Mucosa of descending colon (tissue), 3 donors: ENCODE measurements around the gene DPP4. TPM values are rescaled to one million over a fixed set of nuclear protein-coding genes. Genes with fewer than 3 reads are reported as not detected.

Experiments used
- ATAC-seq: fragments of 200-7000 bp; cut with Tn5 transposase; one replicate; pipeline ENCODE4 v1.9.1; 2020; ENCODE audit warnings: mild to moderate bottlenecking, moderate library complexity
- DNase-seq, 3 donors: peaks; one replicate each; pipeline ENCODE4 v3.0.0-alpha.2; 2020
- H3K36me3 ChIP-seq: fragments of 200-600 bp; one replicate; pipeline ENCODE4 v1.8.0; 2021; ENCODE audit warnings: low read depth, mild to moderate bottlenecking
- H3K4me1 ChIP-seq: fragments of 200-600 bp; one replicate; pipeline ENCODE4 v1.8.0; 2021; ENCODE audit warnings: low read depth, mild to moderate bottlenecking
- H3K4me3 ChIP-seq: fragments of 200-600 bp; one replicate; pipeline ENCODE4 v1.8.0; 2021; ENCODE audit warnings: mild to moderate bottlenecking
- H3K9me3 ChIP-seq: fragments of 200-600 bp; one replicate; pipeline ENCODE4 v1.8.0; 2021; ENCODE audit warnings: mild to moderate bottlenecking
- intact Hi-C, 2 donors: fragments of 100-400 bp; cut with DNase I in 1 of 2; cut with micrococcal nuclease in 1 of 2; formaldehyde crosslinking; loops; one replicate each; pipeline versions ENCODE4 v1.11.0 to v1.11.1; 2022; cut with DNase I, micrococcal nuclease
- total RNA-seq, 3 donors: library from RNA; stranded (reverse); fragmentation: NEBNext Ultra II Directional in 2 of 3; extraction: Animal tissue kit (Norgen Biotek cat#: 25700) in 2 of 3; gene quantifications; one replicate each; pipeline versions ENCODE4 v1.2.1 to v1.2.4, GENCODE V29; 2021 to 2023
- TF ChIP-seq, protein P1 (sequence below): fragments of 200-600 bp; IDR thresholded peaks from one replicate; pipeline ENCODE4 v1.8.0; 2022; ENCODE audit warnings: antibody characterized with exemption, mild to moderate bottlenecking
- donor health status: DM: no; HTN: no; CAD: no; lungs with moderate emphysema.
- donor health status: DM: no; HTN: no; CAD: no.
- donor health status: DM: no; HTN: yes; CAD: no.

Gene DPP4
- total RNA-seq, 3 donors from 2014 or later = 11.4 to 18.3 (median 12.0) TPM

DNA sequence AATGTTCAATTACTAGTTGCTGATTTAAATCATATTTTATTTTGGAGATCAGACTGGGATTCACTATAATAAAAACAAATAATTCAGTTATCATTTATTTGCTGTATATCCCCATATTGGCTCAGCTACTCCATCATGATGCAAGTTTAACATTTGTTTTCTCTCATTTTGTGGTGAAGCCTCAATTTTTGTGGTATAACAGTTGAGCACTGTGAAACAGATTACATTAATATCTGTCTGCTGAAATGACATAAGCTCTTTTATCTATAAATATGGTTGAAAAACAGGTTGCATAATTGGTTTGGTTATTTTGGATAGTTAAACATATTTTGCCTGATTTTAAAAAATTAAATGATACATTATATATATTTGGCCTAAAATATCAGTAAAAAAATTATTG, 67.7 kb downstream of the DPP4 start:
- intact Hi-C loops = loop anchor here (5.0 kb wide), 1 partner anchor 116 kb away; no protein-coding TSS in a partner anchor
- no peaks in the 10 kb centered on the region for H3K36me3 ChIP-seq
- H3K4me3 ChIP-seq = no peak overlapping the region
- H3K4me1 ChIP-seq = no peaks in the 10 kb centered on the region
- ATAC-seq (no peak), DNase-seq (no peak)
- H3K9me3 ChIP-seq = no peaks in the 10 kb centered on the region
- TF ChIP-seq, protein P1, sequence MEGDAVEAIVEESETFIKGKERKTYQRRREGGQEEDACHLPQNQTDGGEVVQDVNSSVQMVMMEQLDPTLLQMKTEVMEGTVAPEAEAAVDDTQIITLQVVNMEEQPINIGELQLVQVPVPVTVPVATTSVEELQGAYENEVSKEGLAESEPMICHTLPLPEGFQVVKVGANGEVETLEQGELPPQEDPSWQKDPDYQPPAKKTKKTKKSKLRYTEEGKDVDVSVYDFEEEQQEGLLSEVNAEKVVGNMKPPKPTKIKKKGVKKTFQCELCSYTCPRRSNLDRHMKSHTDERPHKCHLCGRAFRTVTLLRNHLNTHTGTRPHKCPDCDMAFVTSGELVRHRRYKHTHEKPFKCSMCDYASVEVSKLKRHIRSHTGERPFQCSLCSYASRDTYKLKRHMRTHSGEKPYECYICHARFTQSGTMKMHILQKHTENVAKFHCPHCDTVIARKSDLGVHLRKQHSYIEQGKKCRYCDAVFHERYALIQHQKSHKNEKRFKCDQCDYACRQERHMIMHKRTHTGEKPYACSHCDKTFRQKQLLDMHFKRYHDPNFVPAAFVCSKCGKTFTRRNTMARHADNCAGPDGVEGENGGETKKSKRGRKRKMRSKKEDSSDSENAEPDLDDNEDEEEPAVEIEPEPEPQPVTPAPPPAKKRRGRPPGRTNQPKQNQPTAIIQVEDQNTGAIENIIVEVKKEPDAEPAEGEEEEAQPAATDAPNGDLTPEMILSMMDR = no peak

DNA sequence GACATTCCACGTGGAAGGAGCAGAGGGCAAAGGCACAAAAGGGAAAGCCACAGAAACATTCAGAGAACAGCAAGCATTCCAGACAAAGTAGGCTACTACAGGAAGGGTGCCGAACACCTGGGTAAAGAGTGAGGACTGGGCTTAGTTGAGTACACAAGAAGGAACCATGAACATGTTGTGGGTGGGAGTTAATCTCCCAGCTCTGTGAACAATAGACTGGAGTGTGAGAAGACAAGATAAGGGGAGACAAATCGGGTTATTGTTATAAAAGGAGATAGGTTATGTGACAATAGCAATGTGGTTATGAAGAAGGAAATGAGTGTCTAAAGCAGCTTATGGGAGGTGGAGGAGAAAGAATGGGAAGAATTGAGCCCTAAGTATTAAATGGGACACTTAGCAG, 70.0 kb downstream of the DPP4 start:
- Histone ChIP-seq H3K4me1 (no peaks in the 10 kb centered on the region), H3K36me3 (no peaks in the 10 kb centered on the region), H3K4me3 (no peak overlapping the region), H3K9me3 (no peaks in the 10 kb centered on the region)
- DNase-seq (no peak), ATAC-seq (no peak)
- intact Hi-C loops = no loop called here
- TF ChIP-seq, protein P1 = no peak

DNA sequence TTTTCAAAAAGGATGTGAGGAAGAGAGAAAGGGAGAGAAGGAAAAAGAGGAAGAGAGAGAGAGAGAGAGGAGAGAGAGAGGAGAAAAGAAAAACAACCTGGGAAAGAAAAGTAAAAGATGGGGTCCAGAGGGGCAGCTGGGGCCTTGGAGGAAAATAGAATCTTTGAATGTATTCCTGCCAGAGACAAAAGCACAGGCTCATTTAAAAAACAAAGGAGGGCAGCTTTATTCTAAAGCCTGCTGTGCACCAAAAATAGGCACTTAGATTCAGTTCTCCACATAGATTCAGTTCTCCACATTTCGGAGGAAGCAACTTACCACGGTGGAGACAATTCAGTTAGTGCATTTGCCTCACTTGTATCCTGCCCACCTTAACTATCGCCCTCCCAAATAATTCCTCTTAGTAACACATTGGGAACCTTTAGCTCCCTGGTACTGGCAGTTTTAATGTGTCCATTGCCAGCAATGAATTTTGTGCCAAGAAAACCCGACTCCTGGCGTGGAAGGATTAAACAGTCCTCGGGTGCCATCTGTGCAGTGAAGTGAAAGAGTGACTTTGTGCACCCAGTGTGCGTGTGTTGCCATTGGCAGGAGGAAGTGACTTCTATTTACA, 71.3 kb downstream of the DPP4 start:
- H3K9me3 ChIP-seq = no peaks in the 10 kb centered on the region
- no peaks in the 10 kb centered on the region for H3K36me3 ChIP-seq
- no peak overlapping the region for H3K4me3 ChIP-seq
- intact Hi-C loops = no loop called here
- ATAC-seq (no peak), DNase-seq (no peak)
- no peaks in the 10 kb centered on the region for H3K4me1 ChIP-seq
- TF ChIP-seq, protein P1 = no peak

DNA sequence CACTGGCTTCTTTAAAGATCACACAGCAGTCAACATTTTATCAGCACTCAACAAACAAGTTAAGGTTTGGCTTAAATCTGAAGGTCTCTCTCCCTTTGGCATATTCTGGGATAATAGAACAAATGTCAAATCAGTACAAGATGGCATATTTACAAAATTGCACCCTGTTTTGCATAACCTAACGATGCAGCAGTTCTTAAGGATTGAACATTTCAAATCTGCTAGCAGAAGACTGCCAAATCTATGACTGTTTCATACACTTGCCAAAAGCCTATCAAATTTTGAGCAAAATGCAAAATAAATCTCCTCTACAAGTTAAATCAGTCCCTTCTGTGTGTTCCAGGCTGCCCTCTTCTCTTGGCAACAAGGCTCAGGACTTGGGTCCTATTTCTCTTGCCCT, 73.6 kb downstream of the DPP4 start:
- H3K4me1 ChIP-seq = no peaks in the 10 kb centered on the region
- intact Hi-C loops = no loop called here
- no peaks in the 10 kb centered on the region for H3K9me3 ChIP-seq
- ATAC-seq (no peak), DNase-seq (no peak)
- H3K4me3 ChIP-seq = no peak overlapping the region
- TF ChIP-seq, protein P1 = no peak
- no peaks in the 10 kb centered on the region for H3K36me3 ChIP-seq

DNA sequence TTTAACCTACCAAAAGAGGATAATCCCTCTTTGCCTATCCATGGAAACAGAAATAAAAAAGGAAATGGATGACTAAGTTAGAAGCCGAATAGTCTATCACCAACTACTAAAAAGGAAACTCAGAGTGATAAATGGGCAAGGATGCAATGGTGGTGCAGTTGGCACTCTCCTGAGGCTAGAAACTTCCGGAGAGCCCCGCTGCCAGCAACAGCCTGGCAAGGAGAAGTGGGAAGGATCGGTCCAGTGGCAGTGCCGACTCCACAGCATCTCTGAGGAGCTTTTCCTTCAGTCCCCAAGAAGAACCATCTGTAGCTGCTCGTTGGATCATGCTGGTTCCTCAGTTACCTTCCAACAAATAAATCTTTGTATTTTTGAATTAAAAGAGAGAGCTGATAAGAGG, 74.7 kb downstream of the DPP4 start:
- intact Hi-C loops = no loop called here
- Histone ChIP-seq H3K9me3 (no peaks in the 10 kb centered on the region), H3K36me3 (no peaks in the 10 kb centered on the region), H3K4me3 (no peak overlapping the region), H3K4me1 (no peaks in the 10 kb centered on the region)
- no peak for ATAC-seq
- TF ChIP-seq, protein P1 = no peak
- no peak for DNase-seq

DNA sequence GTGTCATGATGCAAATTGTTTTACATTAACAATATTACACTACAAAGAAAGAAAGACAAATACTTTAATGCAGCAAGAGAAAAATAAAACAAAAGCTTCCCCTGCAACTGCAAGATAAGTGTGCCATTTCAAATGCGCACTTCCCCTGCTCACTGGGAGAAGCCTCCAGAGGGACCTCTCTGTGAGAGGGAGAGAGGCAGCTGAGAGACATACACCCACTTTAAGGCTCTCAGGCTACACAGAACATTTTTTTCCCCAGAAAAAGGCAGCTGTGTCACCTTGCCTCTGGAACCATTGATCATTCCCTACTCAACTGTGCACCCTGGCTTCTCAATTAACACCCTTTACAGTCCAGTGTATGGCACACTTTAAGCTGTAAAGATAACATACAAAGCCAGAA, 75.2 kb downstream of the DPP4 start:
- Histone ChIP-seq H3K4me3 (no peak overlapping the region), H3K9me3 (no peaks in the 10 kb centered on the region), H3K4me1 (no peaks in the 10 kb centered on the region), H3K36me3 (no peaks in the 10 kb centered on the region)
- TF ChIP-seq, protein P1 = no peak
- intact Hi-C loops = no loop called here
- ATAC-seq = no peak
- DNase-seq = no peak
